ENCODE measurements around the gene SANBR.

SANBR gene

DNA sequence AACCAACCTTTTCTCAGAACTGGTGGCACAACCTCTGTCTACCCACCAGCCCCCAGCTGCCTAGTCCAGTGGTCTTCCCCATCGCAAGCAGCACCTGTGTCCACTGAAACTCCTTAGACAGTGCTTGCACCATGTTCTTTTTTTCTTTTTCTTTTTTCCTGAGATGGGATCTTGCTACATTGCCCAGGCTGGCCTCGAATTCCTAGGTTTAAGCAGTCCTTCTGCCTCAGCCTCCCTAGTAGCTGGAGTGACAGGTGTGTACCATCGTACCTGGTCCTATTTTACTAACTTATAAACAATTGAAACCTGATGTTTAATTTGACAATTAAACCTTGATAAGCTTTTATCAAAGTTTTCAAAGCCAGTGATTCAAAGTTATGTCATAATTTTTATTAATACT lies 30.8 kb downstream of the SANBR start:
- Histone ChIP-seq H3K79me2 (ENCODE audit: control insufficient read depth, low read length) (no peaks in the 10 kb centered on the region), H3K27ac (ENCODE audit: low read depth, low read length) (no peak overlapping the region), H3K4me1 (ENCODE audit: control insufficient read depth, low read length) (no peaks in the 10 kb centered on the region), H3K36me3 (ENCODE audit: control insufficient read depth, low read length) (no peaks in the 10 kb centered on the region), H3K4me2 (ENCODE audit: low read length) (no peak overlapping the region), H3K9me2 (replicated peaks; ENCODE audit: control insufficient read depth, low read length) (no peaks in the 10 kb centered on the region), H3K9me3 (ENCODE audit: control insufficient read depth, insufficient read depth, low read length) (no peaks in the 10 kb centered on the region), H3K4me3 (ENCODE audit: low read length) (no peak overlapping the region), H3F3A (ENCODE audit: control insufficient read depth, insufficient read depth) (no peaks in the 10 kb centered on the region), H4K20me1 (ENCODE audit: control insufficient read depth, insufficient read depth, low read depth, low read length) (no peaks in the 10 kb centered on the region), H3K27me3 (ENCODE audit: control insufficient read depth, low read length) (no peaks in the 10 kb centered on the region)
- TF ChIP-seq EZH2phosphoT487 (IDR thresholded peaks at IDR 0.05; ENCODE audit: borderline replicate concordance, low read length), result no peak
- TF ChIP-seq, protein P1, sequence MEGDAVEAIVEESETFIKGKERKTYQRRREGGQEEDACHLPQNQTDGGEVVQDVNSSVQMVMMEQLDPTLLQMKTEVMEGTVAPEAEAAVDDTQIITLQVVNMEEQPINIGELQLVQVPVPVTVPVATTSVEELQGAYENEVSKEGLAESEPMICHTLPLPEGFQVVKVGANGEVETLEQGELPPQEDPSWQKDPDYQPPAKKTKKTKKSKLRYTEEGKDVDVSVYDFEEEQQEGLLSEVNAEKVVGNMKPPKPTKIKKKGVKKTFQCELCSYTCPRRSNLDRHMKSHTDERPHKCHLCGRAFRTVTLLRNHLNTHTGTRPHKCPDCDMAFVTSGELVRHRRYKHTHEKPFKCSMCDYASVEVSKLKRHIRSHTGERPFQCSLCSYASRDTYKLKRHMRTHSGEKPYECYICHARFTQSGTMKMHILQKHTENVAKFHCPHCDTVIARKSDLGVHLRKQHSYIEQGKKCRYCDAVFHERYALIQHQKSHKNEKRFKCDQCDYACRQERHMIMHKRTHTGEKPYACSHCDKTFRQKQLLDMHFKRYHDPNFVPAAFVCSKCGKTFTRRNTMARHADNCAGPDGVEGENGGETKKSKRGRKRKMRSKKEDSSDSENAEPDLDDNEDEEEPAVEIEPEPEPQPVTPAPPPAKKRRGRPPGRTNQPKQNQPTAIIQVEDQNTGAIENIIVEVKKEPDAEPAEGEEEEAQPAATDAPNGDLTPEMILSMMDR (IDR thresholded peaks at IDR 0.05; ENCODE audit: low read depth, low read length, poor library complexity, severe bottlenecking), result no peak

DNA sequence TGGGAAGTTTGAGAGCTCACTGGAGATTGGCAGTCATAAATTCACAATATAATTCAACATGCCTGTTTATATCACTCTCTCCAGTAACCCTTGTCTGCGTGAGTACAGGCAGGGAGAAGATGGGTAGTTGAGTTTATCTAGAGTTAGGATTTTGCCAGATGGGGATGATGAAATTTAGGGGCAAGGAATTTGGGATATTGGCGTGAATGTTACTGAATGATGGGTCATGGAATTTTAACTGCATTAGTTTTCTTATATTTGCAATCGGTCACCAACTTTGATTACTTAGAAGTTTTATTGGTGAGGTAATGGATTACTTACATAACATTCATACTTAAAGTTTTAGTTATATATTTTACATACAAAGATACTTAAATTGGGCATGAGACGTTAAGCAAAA lies 35.1 kb downstream of the SANBR start:
- Histone ChIP-seq H3K4me3 (ENCODE audit: low read length) (no peak overlapping the region), H3K27me3 (ENCODE audit: control insufficient read depth, low read length) (no peaks in the 10 kb centered on the region), H3K27ac (ENCODE audit: low read depth, low read length) (no peak overlapping the region), H3K4me2 (ENCODE audit: low read length) (no peak overlapping the region), H3K36me3 (ENCODE audit: control insufficient read depth, low read length) (no peaks in the 10 kb centered on the region), H3K9me3 (ENCODE audit: control insufficient read depth, insufficient read depth, low read length) (no peaks in the 10 kb centered on the region), H4K20me1 (ENCODE audit: control insufficient read depth, insufficient read depth, low read depth, low read length) (no peaks in the 10 kb centered on the region), H3K79me2 (ENCODE audit: control insufficient read depth, low read length) (no peaks in the 10 kb centered on the region), H3K9me2 (replicated peaks; ENCODE audit: control insufficient read depth, low read length) (no peaks in the 10 kb centered on the region), H3F3A (ENCODE audit: control insufficient read depth, insufficient read depth) (no peaks in the 10 kb centered on the region), H3K4me1 (ENCODE audit: control insufficient read depth, low read length) (no peaks in the 10 kb centered on the region)
- no peak for TF ChIP-seq EZH2phosphoT487 (IDR thresholded peaks at IDR 0.05; ENCODE audit: borderline replicate concordance, low read length)
- TF ChIP-seq, protein P1 (IDR thresholded peaks at IDR 0.05; ENCODE audit: low read depth, low read length, poor library complexity, severe bottlenecking), result no peak

DNA sequence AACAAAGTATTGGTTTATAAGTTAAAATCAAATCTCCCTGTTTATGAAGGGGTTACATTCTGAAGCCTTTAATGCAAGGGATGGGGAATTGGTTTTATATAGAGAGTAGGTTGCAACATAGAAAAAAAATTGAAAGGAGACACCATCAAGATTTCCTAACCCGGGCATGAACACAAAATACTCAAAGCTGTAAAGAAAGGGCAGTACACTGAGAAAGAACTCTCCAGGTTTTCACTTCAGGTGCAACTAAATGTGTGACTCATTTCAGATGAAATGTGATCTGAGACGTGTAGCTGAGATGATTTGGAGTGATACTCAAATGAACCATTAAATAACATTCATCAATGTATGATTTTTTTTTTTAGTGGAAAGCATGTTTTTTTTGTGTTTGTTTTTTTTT lies 43.6 kb downstream of the SANBR start:
- no peaks in the 10 kb centered on the region for H3K79me2 ChIP-seq (ENCODE audit: control insufficient read depth, low read length)
- no peak overlapping the region for H3K4me3 ChIP-seq (ENCODE audit: low read length)
- H4K20me1 ChIP-seq (ENCODE audit: control insufficient read depth, insufficient read depth, low read depth, low read length), result no peaks in the 10 kb centered on the region
- no peaks in the 10 kb centered on the region for H3K36me3 ChIP-seq (ENCODE audit: control insufficient read depth, low read length)
- H3K9me2 ChIP-seq (replicated peaks; ENCODE audit: control insufficient read depth, low read length), result no peaks in the 10 kb centered on the region
- H3K4me2 ChIP-seq (ENCODE audit: low read length), result no peak overlapping the region
- H3K4me1 ChIP-seq (ENCODE audit: control insufficient read depth, low read length), result no peaks in the 10 kb centered on the region
- no peaks in the 10 kb centered on the region for H3K27me3 ChIP-seq (ENCODE audit: control insufficient read depth, low read length)
- no peaks in the 10 kb centered on the region for H3F3A ChIP-seq (ENCODE audit: control insufficient read depth, insufficient read depth)
- no peak for TF ChIP-seq EZH2phosphoT487 (IDR thresholded peaks at IDR 0.05; ENCODE audit: borderline replicate concordance, low read length)
- TF ChIP-seq, protein P1 (IDR thresholded peaks at IDR 0.05; ENCODE audit: low read depth, low read length, poor library complexity, severe bottlenecking), result no peak
- no peaks in the 10 kb centered on the region for H3K9me3 ChIP-seq (ENCODE audit: control insufficient read depth, insufficient read depth, low read length)
- H3K27ac ChIP-seq (ENCODE audit: low read depth, low read length), result no peak overlapping the region

DNA sequence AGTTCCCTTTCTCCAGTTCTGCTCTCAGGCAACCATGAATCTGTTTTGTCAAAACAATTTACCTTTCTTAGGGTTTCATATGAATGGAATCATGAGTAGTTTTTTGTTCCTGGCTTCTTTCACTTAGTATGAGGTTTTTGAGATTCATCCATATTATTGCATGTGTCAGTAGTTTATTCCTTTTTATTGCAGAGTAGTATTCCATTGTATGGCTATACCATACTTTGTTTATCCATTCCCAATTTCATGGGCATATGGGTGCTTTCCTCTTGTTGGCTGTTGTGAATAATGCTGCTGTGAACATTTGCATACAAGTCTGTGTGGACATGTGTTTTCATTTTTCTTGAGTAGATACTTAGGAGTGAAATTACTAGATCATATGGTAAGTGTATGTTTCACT lies 46.0 kb downstream of the SANBR start:
- H3K27ac ChIP-seq (ENCODE audit: low read depth, low read length), result no peak overlapping the region
- H4K20me1 ChIP-seq (ENCODE audit: control insufficient read depth, insufficient read depth, low read depth, low read length), result no peaks in the 10 kb centered on the region
- H3K4me2 ChIP-seq (ENCODE audit: low read length), result no peak overlapping the region
- no peaks in the 10 kb centered on the region for H3K9me2 ChIP-seq (replicated peaks; ENCODE audit: control insufficient read depth, low read length)
- no peaks in the 10 kb centered on the region for H3K9me3 ChIP-seq (ENCODE audit: control insufficient read depth, insufficient read depth, low read length)
- no peaks in the 10 kb centered on the region for H3K79me2 ChIP-seq (ENCODE audit: control insufficient read depth, low read length)
- no peak overlapping the region for H3K4me3 ChIP-seq (ENCODE audit: low read length)
- TF ChIP-seq EZH2phosphoT487 (IDR thresholded peaks at IDR 0.05; ENCODE audit: borderline replicate concordance, low read length), result no peak
- TF ChIP-seq, protein P1 (IDR thresholded peaks at IDR 0.05; ENCODE audit: low read depth, low read length, poor library complexity, severe bottlenecking), result no peak
- H3K36me3 ChIP-seq (ENCODE audit: control insufficient read depth, low read length), result no peaks in the 10 kb centered on the region
- no peaks in the 10 kb centered on the region for H3F3A ChIP-seq (ENCODE audit: control insufficient read depth, insufficient read depth)
- H3K4me1 ChIP-seq (ENCODE audit: control insufficient read depth, low read length), result no peaks in the 10 kb centered on the region
- H3K27me3 ChIP-seq (ENCODE audit: control insufficient read depth, low read length), result no peaks in the 10 kb centered on the region
